HG03103 (cell line): ENCODE data around the gene ARHGEF37.
"Not testable (repeated sequence)": the region's sequence is repeated elsewhere in the genome, so short reads cannot be mapped to it uniquely, and the experiment has no call there.

ENCODE experiments used
- ATAC-seq: cut with Tn5 transposase; IDR thresholded peaks from one replicate; pipeline ENCODE4 v1.9.1; 2021; ENCODE audit warnings: low read depth; ENCODE audit not compliant: unreplicated experiment

Gene ARHGEF37

DNA sequence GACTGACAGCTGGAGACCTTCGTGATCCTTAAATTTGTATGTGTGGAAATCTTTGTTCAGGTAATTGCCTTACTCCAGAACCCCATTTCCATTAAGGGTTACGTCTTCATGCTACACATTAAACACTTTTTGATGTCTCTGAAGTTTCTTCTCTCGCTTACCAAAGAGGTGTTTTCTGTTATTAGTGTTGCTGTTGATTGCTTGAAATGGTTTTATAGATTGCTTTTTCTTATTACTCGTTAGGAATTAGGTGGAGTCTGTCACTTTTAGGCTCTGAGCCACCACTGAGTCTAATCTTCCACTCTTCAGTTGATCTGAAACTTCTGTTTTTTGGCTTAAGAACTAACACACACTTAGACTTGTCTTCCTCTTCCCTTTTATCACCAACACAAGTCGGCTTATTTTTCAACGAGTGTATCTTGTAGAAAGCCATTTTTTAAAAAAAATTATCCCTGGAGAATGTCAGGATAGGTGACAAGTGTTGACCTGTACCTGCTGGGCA, 86.6 kb downstream of the ARHGEF37 start:
- ATAC-seq, result no peak

DNA sequence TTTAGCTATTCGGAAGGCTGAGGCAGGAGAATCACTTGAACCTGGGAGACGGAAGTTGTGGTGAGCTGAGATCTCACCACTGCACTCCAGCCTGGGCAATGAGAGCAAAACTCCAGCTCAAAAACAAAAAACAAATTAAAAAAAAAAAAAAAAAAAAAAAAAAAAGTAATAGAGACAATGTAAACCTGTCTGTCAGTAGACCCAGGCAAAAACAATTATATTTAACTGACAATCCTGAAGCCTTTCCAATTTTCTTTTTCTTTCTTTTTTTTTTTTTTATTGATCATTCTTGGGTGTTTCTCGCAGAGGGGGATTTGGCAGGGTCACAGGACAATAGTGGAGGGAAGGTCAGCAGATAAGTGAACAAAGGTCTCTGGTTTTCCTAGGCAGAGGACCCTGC, 88.0 kb downstream of the ARHGEF37 start:
- not testable (repeated sequence) for ATAC-seq

- ATAC-seq, result no peak
Measured at GRCh38 chr5:149671544-149671943, 90.2 kb downstream of the ARHGEF37 start.

- no peak for ATAC-seq
Measured at GRCh38 chr5:149672701-149673476, 91.6 kb downstream of the ARHGEF37 start.

- ATAC-seq, result no peak
Measured at GRCh38 chr5:149674686-149675085, 93.4 kb downstream of the ARHGEF37 start.

DNA sequence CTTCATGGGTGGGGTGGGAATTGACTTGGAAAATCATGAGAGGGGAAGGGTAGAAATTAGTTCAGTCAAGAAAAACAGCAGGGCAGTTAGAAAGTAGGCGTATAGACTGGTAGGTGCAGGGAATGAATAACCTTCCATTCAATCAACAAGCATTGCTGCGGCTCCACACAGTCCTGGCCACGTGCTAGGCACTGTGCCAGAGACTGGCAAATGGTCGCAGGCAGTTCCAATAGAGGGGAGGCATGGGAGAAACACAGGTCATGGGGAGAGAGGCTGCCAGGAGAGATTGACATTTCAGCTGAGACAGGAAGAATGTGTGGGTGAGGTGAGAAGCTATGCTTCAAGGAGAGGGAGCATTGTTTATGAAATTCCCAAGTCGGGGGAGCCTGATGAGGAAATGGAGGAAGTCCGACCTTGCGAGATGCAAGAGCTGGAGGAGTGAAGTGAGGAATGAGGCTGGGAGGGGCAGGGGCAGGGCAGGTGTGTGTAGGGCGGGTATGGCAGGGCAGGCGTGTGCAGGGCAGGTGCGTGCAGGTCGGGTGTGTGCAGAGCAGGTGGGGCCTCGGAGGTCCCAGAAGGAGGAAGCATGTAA, 94.4 kb downstream of the ARHGEF37 start:
- ATAC-seq, result no peak

DNA sequence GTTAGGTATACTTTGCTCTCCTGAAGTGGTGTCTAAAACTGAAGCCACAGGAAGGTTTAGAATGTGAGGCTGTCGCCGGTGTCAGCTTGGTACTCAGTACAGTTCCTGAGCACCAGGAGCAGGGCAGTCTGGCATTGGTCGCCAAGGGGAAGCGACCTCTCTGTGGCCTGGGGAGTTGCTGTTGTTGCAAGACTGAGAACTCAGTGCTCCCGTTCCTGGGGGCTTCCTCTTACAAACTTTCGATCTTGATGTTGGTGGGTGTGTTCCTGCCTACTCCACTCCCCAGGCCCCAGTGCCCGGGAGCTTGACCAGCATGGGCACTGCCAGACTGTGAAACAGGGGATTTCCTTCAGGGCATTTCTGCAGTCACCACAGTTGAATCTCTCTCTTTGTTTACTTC, 96.4 kb downstream of the ARHGEF37 start:
- no peak for ATAC-seq

DNA sequence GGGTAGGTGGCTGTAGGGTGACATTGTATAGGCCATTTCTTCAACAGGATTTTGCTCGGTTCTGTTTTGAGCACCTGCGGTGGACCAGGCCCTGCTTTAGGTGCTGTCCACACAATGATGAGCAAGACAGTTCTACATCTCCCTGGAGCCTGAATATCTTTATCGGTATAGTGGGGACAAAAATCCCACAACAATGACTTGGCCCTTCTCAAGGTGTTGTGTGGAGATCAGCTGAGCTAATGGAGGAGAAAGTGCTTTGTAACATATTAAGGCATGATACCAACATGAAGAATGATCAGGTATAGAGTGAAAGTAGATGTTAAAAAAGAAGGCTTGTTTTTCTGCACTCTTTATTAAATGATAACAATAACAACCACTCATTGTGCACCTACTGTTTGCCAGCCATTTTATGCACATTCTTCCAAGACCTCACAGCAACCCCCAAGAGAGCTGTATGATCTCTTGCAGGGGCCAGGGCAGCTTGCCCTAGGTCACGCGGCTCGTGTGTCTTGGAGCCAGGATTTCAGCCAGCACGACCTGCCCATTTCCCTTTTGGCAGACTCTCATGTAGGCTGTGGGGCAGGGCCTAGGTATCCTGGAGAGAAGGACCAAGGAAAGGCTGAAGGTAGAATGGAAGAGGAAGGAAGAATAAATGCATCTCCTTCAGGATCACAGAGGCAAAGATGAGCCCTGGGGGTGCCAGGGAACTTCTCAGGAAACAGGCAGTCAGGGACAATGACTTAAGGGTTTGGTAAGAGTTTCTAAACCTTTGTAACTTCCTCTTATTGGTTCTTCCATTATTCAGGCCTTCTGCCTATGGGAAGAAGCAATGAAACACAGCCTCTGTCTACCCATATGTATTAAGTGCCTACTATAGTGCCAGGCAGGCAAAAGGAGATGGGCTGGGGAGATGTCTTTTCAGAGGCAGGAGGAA, 98.8 kb downstream of the ARHGEF37 start:
- ATAC-seq, result peak; percentile 34

DNA sequence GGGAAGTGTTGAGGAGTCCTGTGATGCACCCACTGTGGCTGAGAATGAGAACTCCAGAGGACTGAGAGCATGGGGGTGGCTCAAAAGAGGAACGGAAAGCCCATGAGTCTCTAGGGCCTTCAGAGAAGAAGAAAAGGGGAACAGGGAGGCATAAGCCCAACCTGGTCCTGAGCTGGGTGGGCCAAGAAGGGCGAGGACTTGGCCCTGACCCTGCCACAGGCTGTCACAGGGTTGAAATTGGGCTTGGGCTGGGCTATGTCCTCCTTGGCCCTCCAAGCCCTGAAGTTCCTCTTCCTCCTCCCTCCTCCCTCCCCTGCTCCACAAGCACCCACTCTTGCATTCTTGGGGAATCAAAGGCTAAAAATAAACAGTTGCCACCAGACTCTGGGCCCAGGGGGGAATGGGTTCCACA, 99.5 kb downstream of the ARHGEF37 start:
- ATAC-seq, result peak; percentile 98

DNA sequence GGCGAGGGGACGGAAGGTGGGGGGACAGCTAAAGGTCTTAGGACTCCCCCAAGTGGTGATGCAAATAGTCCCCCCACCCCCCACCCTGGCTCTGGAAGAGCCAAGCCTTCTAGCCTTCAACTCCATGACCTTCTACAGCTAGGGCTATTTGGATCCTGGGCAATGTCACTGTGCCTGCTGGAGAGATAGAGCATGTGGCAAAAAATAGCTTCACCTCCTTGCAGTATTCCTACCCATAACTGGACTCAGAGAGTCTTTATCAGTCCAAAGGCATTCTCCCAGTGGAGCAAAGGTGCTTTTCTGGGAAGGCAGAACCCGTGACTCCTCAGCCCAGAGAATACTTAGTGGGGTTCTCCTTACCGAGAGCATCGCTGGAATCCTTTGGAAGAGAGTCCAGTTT, 100.0 kb downstream of the ARHGEF37 start:
- no peak for ATAC-seq

DNA sequence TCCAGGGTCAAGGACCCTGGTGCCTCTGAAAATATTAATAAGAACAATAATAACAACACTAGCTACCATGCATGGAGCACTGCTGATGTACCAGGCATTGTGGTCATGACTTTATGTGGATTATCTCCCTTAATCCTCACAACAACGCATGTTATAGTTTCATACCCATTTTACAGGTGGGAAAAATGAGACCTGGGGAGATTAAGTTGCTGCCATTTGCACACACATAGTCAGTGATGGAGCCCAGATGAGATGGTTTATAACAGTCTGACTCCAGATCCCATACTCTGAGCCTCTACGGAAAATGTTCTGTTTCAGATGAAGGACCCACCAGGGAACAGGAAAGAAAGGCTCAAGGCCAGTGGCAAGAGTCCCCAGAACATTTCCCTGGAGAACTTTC, 100.6 kb downstream of the ARHGEF37 start:
- no peak for ATAC-seq

GRCh38 chr5:149682532-149683075, 101.3 kb downstream of the ARHGEF37 start:
- no peak for ATAC-seq

- no peak for ATAC-seq
Measured at GRCh38 chr5:149683964-149684363, 102.7 kb downstream of the ARHGEF37 start.

GRCh38 chr5:149684371-149684770, 103.1 kb downstream of the ARHGEF37 start:
- no peak for ATAC-seq
